ENCODE results near the gene GALNT17. TPM values are rescaled to one million over a fixed set of nuclear protein-coding genes. Genes with fewer than 3 reads are reported as not detected.

GALNT17 gene
- total RNA-seq, 1 donor from 2014 or later = not detected

- no peaks in the 10 kb centered on the region for H3K27me3 ChIP-seq (ENCODE audit: control insufficient read depth, insufficient read depth, low read length)
- FAIRE-seq (no peak), DNase-seq (ENCODE audit: low read depth) (no peak)
- no peak overlapping the region for H3K4me3 ChIP-seq (ENCODE audit: low read depth, low read length)
- no peak for TF ChIP-seq CTCF (IDR thresholded peaks at IDR 0.05; ENCODE audit: insufficient read depth, low read length, severe bottlenecking)
- no peaks in the 10 kb centered on the region for H3K36me3 ChIP-seq (ENCODE audit: control insufficient read depth, insufficient read depth, low read length)
Measured at GRCh38 chr7:71527213-71527612, 395.3 kb downstream of the GALNT17 start.

- no peak for TF ChIP-seq CTCF (IDR thresholded peaks at IDR 0.05; ENCODE audit: insufficient read depth, low read length, severe bottlenecking)
- FAIRE-seq (no peak), DNase-seq (ENCODE audit: low read depth) (no peak)
- no peaks in the 10 kb centered on the region for H3K27me3 ChIP-seq (ENCODE audit: control insufficient read depth, insufficient read depth, low read length)
- no peak overlapping the region for H3K4me3 ChIP-seq (ENCODE audit: low read depth, low read length)
- H3K36me3 ChIP-seq (ENCODE audit: control insufficient read depth, insufficient read depth, low read length) = no peaks in the 10 kb centered on the region
Measured at GRCh38 chr7:71535616-71536015, 403.7 kb downstream of the GALNT17 start.

DNA sequence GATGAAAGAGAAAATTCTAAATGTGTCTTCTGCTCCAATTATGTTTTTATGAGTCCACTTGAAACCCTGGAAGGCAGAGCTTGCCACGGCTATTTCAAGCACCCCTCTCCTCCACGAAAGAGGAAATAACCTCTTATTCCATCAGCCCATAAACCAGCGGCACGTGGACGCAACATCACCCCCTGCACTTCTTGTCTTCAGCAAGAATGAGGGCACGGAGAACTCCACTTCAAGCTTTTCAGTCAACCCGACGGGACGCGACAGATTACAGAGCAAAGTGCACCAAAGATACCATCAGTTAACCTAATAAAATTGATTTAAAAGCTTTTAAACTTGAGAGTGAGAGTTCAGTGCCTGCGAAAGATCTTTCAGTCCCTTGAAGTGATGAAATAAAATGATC, 406.3 kb downstream of the GALNT17 start:
- DNase-seq (ENCODE audit: low read depth) (no peak), FAIRE-seq (no peak)
- no peak for TF ChIP-seq CTCF (IDR thresholded peaks at IDR 0.05; ENCODE audit: insufficient read depth, low read length, severe bottlenecking)
- Histone ChIP-seq H3K36me3 (ENCODE audit: control insufficient read depth, insufficient read depth, low read length) (no peaks in the 10 kb centered on the region), H3K27me3 (ENCODE audit: control insufficient read depth, insufficient read depth, low read length) (no peaks in the 10 kb centered on the region), H3K4me3 (ENCODE audit: low read depth, low read length) (no peak overlapping the region)

DNA sequence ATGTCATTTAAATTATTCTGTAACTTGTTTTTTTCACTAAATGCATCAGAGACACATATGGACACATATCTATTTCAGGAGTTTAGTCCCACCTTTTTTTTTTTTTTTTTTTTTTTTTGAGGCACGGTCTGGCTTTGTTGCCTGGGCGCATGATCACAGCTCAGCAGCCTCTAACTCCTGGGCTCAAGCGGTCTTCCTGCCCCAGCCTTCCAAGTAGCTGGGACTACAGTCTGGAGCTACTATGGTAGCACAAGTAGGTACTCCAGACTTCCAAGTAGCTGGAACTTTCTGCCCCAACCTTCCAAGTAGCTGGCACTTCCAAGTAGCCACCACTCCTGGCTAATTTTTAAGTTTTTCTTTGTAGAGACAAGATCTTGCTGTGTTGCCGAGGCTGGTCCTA, 407.7 kb downstream of the GALNT17 start:
- FAIRE-seq (no peak), DNase-seq (ENCODE audit: low read depth) (no peak)
- no peak for TF ChIP-seq CTCF (IDR thresholded peaks at IDR 0.05; ENCODE audit: insufficient read depth, low read length, severe bottlenecking)
- Histone ChIP-seq H3K36me3 (ENCODE audit: control insufficient read depth, insufficient read depth, low read length) (no peaks in the 10 kb centered on the region), H3K27me3 (ENCODE audit: control insufficient read depth, insufficient read depth, low read length) (no peaks in the 10 kb centered on the region), H3K4me3 (ENCODE audit: low read depth, low read length) (no peak overlapping the region)

DNA sequence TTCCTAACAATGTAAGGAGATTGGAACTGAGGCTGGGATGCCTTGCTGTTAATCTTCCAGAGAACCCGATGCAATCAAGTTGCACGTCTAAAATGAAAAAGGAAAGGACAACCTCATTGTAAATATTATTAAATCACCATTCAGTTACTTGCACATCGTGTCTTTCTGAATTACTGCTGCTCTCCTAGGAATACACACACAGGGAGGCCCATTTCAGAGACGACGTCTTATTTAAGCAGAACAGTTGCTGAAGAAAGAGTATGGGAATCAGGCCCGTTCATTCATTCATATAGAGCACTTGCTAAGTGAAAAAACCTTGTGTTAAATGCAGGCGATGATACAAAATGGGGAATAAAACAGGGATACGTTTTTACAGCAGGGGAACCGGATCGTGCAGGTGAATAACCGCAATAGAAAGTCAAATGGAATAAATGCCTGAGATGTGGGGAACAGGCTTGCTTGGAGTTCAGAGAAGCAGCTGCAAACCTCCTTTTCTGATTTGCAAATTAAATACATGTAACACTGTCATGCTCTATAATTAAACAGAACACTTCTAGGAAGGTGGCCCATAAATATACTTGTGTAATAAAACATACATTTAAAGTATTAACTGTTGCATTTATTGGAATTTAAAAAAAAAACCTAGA, 409.9 kb downstream of the GALNT17 start:
- no peak for FAIRE-seq
- Histone ChIP-seq H3K36me3 (ENCODE audit: control insufficient read depth, insufficient read depth, low read length) (no peaks in the 10 kb centered on the region), H3K4me3 (ENCODE audit: low read depth, low read length) (no peak overlapping the region), H3K27me3 (ENCODE audit: control insufficient read depth, insufficient read depth, low read length) (no peaks in the 10 kb centered on the region)
- TF ChIP-seq CTCF (IDR thresholded peaks at IDR 0.05; ENCODE audit: insufficient read depth, low read length, severe bottlenecking) = no peak
- no peak for DNase-seq (ENCODE audit: low read depth)

DNA sequence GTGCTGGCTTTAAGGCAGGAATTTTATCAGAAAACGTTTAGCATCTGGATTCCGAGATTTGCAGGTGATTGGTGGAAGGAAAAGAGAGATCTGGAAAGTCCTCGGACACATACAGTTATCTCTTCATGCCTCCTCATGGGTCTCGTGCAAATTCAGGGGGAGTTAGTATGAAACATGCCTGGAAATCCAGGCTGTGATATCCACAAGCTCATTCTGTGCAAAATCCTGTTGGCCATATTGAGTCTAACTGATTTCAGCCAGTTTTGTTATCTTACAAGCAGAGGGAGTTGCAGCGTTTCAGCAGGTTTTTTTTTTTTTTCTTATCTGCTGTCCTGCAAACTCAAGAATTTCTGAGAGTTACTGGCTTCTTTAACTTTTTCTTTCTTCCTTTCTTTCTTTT, 411.5 kb downstream of the GALNT17 start:
- no peaks in the 10 kb centered on the region for H3K36me3 ChIP-seq (ENCODE audit: control insufficient read depth, insufficient read depth, low read length)
- FAIRE-seq (no peak), DNase-seq (ENCODE audit: low read depth) (no peak)
- no peak for TF ChIP-seq CTCF (IDR thresholded peaks at IDR 0.05; ENCODE audit: insufficient read depth, low read length, severe bottlenecking)
- H3K27me3 ChIP-seq (ENCODE audit: control insufficient read depth, insufficient read depth, low read length) = no peaks in the 10 kb centered on the region
- H3K4me3 ChIP-seq (ENCODE audit: low read depth, low read length) = no peak overlapping the region

Measured in bronchial epithelial cell (primary cell).